RPMI7951 (cell line): ENCODE data around the gene GRIN3A. TPM values are rescaled to one million over a fixed set of nuclear protein-coding genes. Genes with fewer than 3 reads are reported as not detected.

ENCODE experiments used
- DNase-seq: peaks from one replicate; pipeline ENCODE4 v3.0.0-alpha.2; 2012; ENCODE audit warnings: low read depth
- total RNA-seq: library from RNA; depleted of rRNA; stranded (reverse); fragments of >200 nt; shearing (Covaris generic); gene quantifications from 2 replicates; pipeline ENCODE4 v1.2.3, GENCODE V29; 2014; rRNA removed

GRIN3A gene
- total RNA-seq, 1 experiment from 2014 or later, result not detected

GRCh38 chr9:101527066-101527465, 211.4 kb downstream of the GRIN3A start:
- DNase-seq, result no peak

- no peak for DNase-seq
These were observed 214.1 kb downstream of the GRIN3A start for GRCh38 chr9:101524371-101524770.

Other genes with a start within 250 kb of the GRIN3A start
- gene RNF20, start 204.8 kb downstream of the GRIN3A start, total RNA-seq, result 28.3 and 29.2 TPM in 2 replicates
- gene PPP3R2, start 143.7 kb downstream of the GRIN3A start, total RNA-seq, result not detected in 2 replicates